ENCODE data around the gene C1GALT1C1L. TPM values are rescaled to one million over a fixed set of nuclear protein-coding genes. Genes with fewer than 3 reads are reported as not detected.
"Not testable (repeated sequence)": the region's sequence is repeated elsewhere in the genome, so short reads cannot be mapped to it uniquely, and the experiment has no call there.

The C1GALT1C1L gene
- total RNA-seq (2014; rRNA removed; shearing (Covaris generic)) = 0.89 and 2.4 TPM in 2 replicates

DNA sequence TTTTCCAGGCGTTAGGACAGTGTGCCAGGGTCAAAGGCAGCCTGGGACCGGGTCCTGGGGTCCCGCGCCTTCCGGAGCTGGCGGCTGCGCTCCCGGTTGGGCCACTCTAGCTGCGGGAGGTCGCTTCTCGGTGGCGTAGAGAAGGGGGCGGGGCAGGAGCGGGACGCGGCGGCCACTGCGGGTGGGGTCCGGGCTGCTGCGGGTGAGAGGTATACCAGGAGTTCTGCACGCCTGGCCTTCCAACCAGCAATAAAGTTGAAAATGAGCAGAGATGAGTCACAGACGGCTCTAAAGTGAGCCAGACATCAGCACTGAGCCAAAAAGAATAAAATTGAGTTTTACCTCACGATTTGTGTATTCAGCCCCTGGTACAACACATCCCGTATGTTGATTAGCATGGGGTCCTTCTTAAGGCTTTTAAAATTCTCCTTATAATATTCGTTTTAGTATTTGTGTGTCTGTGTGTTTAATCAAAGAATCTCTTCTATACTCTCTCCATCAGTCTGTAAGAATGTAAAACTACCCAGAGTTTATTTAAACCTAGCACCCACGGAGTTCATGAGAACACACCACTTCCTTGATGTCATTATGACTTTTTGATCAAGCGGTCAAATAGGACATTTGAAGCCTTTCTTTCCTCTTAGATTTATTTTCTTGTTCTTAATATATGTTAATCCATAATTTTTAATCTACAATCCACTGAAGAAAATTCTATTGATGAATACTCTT is at the start of gene C1GALT1C1L:
C1GALT1C1L (minus strand) TSS at position 108 of the 729 bp plus-strand sequence; CDS start at position 1, 107 bp downstream.
- DNase-seq (ENCODE audit: low read depth) = peak; percentile 75

DNA sequence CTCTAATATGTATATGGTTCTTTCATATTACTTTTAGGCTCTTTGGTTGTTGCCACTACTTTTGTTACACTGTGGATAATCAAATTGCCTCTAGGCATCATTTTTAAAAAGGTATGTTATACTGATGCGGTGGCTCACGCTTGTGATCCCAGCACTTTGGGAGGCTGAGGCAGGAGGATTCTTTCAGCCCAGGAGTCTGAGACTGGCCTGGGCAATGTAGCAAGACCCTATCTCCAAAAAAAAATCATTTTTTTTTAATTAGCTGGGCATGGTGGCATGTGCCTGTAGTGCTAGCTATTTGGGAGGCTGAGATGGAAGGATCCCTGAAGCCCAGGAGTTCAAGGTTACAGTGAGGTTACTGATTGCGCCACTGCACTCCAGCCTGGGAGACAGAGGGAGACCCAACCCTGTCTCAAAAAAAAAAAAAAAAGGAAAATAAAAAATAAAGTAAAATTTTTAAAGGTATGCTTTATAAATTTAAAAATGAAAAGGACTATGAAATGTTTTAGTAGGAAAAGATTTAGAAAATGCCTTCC is 49.5 kb upstream of the C1GALT1C1L start:
- no peak for DNase-seq (ENCODE audit: low read depth)

- DNase-seq (ENCODE audit: low read depth) = no peak
These were observed 48.7 kb upstream of the C1GALT1C1L start for GRCh38 chr2:43724728-43725526.

DNA sequence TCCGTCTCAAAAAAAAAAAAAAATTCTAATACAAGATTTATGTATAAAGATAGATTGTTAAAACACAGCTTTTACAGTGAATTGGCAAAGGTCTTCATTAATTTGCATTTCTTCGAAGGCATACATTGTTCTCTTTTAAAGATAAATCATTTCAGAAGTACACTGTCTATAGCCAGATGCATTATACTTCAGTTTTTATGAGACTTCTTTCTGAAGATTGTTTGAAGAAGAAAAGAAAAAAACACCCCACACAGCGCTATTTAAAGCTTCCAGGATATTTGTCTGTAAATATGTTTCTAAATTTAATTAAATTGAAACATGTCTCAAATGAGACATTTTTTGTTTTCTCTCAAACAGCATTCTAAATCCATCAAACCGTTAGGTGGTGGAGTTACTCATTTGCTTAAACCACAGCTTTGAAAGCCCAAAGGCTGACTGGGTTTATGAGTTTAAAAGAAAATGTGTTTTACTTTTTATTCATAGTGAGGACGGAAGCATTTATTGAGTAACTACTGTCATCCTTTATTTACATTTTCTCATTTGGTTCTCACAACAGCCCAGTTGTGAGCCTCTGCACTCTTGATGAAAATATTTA is 42.4 kb upstream of the C1GALT1C1L start:
- DNase-seq (ENCODE audit: low read depth) = peak; percentile 30

DNA sequence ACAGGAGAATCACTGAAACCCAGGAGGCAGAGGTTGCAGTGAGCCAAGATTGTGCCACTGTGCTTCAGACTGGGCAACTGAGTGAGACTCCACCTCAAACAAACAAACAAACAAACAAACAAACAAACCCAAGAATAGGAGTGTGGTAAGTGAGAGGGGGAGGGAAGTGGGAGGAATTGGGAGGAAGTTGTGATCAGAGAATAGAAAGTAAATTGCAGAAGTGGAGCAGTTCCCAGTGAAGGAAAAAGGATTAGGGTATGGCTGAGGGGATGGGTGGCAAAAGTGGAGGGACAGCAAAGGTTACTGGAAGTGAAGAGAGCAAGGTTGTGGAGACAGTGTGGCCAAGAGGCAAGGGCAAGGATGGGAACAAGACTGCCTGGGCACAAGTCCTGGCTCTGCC is 41.1 kb upstream of the C1GALT1C1L start:
- no peak for DNase-seq (ENCODE audit: low read depth)

- DNase-seq (ENCODE audit: low read depth) = no peak
These were observed 39.3 kb upstream of the C1GALT1C1L start for GRCh38 chr2:43715300-43716098.

DNA sequence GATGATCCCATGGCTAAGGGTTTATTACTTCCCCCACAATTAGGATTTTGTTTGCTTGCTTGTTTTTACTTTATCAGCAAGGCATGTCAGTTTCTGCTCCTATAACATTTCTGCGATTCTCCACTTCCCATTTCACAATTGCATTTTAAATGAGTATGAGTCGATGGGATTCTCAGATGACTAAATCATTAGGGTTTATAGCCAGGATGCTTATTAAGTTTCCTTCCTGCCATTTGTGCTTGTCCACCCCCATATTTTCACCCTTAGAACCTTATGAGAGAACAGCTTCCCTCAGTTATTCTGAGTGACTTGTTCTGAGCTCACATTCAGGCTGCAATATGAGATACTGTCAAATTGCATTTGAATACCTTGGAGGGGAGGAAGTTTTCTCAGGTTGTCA is 37.9 kb upstream of the C1GALT1C1L start:
- DNase-seq (ENCODE audit: low read depth) = peak; percentile 23

GRCh38 chr2:43710866-43711265 is 34.6 kb upstream of the C1GALT1C1L start:
- no peak for DNase-seq (ENCODE audit: low read depth)

GRCh38 chr2:43708891-43709290 is 32.7 kb upstream of the C1GALT1C1L start:
- no peak for DNase-seq (ENCODE audit: low read depth)

DNA sequence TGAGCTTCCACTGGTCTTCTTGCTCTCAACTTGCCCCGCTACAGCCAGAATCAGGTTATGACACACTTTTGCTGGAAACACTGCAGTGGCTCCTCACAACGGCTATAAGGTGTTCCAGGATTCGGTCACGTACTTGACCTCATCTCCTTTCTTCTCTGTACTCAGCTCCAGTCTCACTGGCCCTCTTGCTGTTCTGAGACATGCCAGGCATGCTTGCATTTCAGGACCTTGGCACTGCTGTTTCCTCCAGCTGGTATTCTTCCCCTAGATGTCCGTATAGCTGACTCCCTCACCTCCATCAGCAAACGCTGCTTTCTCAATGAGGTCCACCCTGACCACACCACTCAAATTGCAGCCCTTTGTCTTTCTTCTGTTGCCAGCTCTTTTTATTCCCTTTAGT is 31.9 kb upstream of the C1GALT1C1L start:
- no peak for DNase-seq (ENCODE audit: low read depth)

- peak; percentile 81 for DNase-seq (ENCODE audit: low read depth)
These were observed 31.2 kb upstream of the C1GALT1C1L start for GRCh38 chr2:43707255-43708015.

DNA sequence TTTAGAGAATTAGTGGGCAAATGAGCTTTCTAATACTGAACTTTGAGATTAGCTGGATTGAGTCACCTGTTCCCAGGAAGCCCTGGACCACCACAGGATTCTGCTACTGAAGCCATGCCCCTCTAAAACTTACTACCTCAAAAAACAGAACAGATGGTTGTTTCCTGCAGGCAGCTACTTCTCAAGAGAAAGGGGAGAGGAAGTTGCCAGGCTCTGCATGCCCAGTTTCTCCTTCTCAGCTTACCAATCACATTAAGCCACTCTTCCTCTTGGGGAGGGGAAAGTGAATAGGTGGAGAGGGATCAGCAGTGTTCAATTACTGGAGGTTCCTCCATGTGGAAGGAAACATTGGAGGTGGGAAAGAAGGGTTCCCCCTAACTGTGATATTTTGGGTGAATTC is 24.9 kb upstream of the C1GALT1C1L start:
- DNase-seq (ENCODE audit: low read depth) = no peak

GRCh38 chr2:43699761-43700160 is 23.5 kb upstream of the C1GALT1C1L start:
- DNase-seq (ENCODE audit: low read depth) = no peak

GRCh38 chr2:43698140-43698539 is 21.9 kb upstream of the C1GALT1C1L start:
- DNase-seq (ENCODE audit: low read depth) = not testable (repeated sequence)

- DNase-seq (ENCODE audit: low read depth) = no peak
These were observed 16.3 kb upstream of the C1GALT1C1L start for GRCh38 chr2:43692428-43692994.

DNA sequence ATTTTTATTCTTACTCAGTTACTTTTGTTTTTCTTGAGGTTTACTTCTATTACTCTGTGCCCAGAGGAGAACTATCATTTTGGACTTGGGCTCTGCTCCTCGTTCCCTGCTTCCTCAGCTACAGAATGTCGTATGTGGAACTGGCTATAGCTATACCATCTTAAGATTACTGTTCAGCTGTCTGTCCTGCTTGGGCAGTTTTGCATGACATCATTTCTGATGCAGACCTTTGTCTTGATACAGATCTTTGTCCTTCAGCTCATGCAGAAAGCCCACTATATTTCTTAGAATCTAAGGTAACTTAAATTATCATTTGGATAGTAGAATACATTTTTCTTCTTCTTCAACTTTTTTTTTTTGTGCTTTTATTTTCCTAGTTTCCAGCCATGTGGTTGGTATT is 13.8 kb upstream of the C1GALT1C1L start:
- no peak for DNase-seq (ENCODE audit: low read depth)

DNA sequence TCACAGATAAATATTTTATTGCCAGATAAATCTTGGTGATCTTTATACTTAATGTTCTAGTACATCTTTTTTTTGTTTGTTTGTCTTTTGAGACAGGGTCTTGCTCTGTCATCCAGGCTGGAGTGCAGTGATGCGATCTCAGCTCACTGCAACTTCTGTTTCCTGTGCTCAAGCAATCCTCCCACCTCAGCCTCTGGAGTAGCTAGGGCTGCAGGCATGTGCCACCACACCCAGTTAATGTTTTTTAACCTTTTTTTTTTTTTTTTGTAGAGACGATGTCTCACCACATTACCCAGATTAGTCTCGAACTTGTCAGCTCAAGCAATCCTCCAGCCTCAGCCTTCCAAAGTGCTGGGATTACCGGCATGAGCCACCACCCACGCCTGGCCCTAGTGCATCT is 9.1 kb upstream of the C1GALT1C1L start:
- DNase-seq (ENCODE audit: low read depth) = no peak

GRCh38 chr2:43677783-43678182 is 1.6 kb upstream of the C1GALT1C1L start:
- DNase-seq (ENCODE audit: low read depth) = not testable (repeated sequence)

GRCh38 chr2:43675646-43676321 is 445 bp downstream of the C1GALT1C1L start:
- no peak for DNase-seq (ENCODE audit: low read depth)

- DNase-seq (ENCODE audit: low read depth) = no peak
These were observed 19.0 kb downstream of the C1GALT1C1L start for GRCh38 chr2:43657241-43657640.

Data from M059J (cell line).